GM18868 (cell line): ENCODE data around the gene SESTD1.
A peak's percentile ranks its signal among the peaks of the same experiment; 100 is the strongest.

Experiments used
- ATAC-seq: cut with Tn5 transposase; IDR thresholded peaks from one replicate; pipeline ENCODE4 v1.9.1; 2021; ENCODE audit warnings: mild to moderate bottlenecking, moderate library complexity; ENCODE audit not compliant: unreplicated experiment

SESTD1 gene

DNA sequence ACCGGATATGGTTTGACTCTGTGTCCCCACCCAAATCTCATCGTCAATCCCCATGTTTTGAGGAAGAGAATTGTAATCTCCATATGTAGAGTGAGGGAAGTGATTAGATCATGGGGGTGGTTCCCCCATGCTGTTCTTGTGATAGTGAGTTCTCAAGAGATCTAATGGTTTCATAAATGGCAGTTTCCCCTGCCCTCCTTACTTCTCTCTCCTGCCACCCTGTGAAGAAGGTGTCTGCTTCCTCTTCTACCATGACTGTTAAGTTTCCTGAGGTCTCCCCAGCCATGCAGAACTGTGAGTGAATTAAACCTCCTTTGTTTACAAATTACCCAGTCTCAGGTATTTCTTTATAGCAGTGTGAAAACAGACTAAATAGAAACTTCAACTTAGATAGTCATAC lies 69.5 kb downstream of the SESTD1 start:
- no peak for ATAC-seq

DNA sequence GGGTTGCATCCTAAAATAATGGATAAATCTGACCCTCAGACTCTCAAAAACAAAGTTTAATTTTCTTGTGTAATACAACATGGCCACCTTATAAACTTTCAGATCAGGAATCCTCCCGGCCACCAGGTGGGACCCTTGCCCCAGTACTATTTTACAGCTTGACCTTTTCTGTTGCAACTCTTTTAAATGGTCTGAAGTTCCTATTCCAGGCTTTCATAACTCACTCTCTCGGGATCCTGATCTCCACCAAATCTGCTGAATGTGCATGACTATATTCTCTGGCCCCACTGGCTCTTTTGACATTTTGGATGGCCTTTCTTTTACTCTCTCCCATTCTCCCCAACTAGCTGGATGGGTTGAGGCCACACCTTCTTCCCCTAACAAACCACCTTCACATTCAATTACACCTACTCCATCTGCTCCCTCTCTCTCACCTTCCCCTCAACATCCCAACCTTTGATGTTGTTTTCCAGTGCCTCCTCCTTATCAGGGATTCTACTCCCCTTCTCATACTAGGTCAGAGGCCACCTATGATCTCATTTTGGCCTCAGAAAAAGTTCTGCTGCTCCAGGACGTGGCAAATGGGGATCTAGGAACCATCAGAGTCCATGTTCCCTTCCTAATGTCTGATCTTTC lies 70.8 kb downstream of the SESTD1 start:
- no peak for ATAC-seq

DNA sequence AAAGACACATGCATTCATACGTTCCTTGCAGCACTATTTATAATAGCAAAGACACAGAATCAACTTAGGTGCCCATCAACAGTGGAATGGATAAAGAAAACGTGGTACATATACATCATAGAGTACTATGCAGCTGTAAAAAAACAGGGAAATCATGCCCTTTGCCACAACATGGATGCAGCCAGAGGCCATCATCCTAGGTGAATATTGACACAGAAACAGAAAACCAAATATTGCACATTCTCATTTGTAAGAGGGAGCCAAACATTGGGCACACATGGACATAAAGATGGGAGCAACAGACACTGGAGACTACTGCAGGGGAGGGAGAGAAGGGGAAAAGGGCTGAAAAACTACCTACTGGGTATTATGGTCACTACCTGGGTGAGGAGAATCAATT lies 73.5 kb downstream of the SESTD1 start:
- no peak for ATAC-seq

DNA sequence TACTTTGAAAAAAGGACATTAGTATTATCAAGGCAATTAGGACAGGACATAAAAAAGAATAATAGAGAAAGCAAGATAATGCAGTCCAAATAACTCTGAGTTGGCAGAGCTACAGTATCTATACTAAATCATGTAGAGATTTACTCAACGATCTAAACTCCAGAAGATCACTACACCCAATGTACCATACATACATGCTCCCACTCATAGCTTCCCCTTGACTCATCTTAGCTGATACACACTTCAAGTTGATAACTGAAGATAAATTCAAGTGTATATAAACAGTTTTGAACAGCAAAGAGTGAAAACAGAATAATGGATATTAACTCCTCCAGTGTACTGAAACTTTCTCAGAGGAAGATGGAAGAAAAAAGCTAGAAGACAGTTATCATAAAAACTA lies 78.5 kb downstream of the SESTD1 start:
- ATAC-seq, result no peak

DNA sequence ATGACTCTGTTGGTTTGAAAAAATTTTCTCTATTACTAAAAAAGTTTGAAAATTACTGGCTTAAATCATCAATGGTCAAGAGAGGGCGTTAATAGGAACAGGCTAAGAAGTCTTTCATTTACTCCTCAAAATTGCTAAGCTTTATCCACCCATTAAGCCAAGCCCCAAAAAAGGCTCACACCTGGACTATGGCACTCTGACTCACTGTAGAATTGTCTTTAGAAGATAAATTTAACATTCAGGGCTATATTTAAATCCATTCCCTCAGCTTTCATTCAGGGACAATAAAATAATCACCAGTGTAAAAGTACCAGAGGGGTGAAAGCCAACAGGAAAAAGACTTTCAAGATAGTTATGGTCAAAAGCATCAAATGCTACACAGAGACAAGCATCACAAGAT lies 80.0 kb downstream of the SESTD1 start:
- ATAC-seq, result no peak

GRCh38 chr2:179181002-179181401 lies 83.6 kb downstream of the SESTD1 start:
- ATAC-seq, result no peak

- ATAC-seq, result no peak
Observed at GRCh38 chr2:179180242-179180641, 84.4 kb downstream of the SESTD1 start.

DNA sequence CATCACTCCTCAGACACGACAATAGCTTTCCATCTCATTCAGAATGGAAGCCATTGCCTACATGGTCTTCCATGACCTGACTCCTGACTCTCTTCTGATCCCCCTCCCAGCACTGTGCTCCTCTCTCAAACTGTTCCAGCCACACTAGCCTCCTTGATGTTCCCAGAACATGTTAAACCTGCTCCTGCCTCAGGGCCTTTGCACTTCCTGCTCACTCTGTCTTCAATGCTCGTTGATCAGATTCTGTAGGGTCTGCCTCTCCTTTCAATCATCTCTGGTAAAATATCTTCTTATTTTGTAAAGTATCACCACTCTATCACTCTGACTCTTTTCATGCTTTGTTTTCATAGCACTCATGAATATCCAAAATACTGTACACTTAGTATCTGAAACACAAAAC lies 84.9 kb downstream of the SESTD1 start:
- ATAC-seq, result no peak

DNA sequence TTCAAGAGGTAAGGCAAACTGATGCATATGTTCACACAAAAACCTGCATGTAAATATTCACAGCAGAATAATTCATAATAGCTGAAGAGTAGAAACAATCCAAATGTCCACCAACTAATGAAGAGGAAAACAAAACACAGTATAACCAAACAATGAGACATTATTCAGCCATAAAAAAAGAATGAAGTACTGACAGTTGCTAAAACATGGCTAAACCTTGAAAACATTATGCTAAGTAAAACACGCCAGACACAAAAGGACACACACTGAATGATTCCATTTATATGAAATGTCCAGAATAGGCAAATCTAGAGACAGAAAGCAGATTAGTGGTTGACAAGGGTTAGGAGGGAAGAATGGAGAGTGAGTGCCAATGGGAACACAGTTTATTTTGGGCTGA lies 86.9 kb downstream of the SESTD1 start:
- no peak for ATAC-seq

GRCh38 chr2:179174240-179174639 lies 90.4 kb downstream of the SESTD1 start:
- ATAC-seq, result no peak

DNA sequence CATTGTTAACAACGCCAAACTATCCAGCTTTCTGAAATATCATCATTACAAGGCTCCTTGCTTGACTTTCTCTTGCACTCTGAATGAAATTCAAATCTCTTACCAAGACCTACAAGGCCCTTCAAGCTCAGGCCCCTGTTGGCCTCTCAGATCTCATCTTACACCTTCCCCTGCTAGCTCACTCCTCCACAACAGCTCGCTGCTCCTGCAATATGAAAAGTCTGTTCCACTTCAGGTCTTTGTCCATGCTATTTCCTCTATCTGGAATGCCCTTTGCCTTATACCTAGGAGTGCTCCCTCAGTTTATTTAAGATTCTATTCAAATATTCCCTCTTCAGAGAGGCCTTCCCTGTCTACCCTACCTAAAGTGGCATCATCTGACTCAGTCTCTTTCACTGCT lies 91.7 kb downstream of the SESTD1 start:
- no peak for ATAC-seq

GRCh38 chr2:179171371-179171770 lies 93.3 kb downstream of the SESTD1 start:
- ATAC-seq, result no peak

DNA sequence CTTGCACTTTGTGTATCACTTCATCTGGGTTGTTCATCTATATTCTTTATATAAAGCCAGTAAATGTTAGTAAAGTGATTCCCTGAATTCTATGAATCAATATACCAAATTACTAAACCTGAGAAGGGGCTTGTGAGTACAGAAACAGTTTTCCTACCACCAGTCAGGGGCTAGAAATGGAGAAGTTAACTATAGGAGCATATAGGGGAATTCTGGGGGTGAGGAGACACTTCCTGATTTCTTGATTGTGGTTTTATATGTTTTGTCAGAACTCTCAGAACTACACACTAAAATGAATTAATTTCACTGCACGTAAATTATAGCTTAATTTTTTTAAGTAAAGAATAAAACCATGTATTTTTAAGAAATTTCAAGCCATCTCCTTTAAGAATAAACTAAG lies 93.7 kb downstream of the SESTD1 start:
- no peak for ATAC-seq

- no peak for ATAC-seq
Observed at GRCh38 chr2:179165356-179166000, 99.2 kb downstream of the SESTD1 start.

DNA sequence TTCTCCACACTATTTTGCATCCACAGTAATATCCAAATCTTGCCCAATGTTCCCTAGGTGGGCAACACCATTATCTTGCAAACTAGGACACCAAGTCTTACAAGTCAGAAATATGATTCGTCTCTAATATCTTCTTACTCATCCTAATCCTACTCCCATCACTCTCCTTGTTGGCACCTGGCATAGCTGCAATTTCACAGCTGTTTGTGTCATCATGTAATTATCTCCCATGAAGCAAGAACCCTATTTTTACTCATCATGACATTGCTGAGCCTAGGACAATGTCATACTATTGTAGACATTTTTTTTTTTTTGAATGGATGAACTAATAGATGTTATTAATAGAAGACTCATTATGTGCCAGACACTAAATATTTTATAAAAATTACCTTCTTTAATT lies 123.4 kb downstream of the SESTD1 start:
- ATAC-seq, result no peak

GRCh38 chr2:179140571-179140970 lies 124.1 kb downstream of the SESTD1 start:
- no peak for ATAC-seq

DNA sequence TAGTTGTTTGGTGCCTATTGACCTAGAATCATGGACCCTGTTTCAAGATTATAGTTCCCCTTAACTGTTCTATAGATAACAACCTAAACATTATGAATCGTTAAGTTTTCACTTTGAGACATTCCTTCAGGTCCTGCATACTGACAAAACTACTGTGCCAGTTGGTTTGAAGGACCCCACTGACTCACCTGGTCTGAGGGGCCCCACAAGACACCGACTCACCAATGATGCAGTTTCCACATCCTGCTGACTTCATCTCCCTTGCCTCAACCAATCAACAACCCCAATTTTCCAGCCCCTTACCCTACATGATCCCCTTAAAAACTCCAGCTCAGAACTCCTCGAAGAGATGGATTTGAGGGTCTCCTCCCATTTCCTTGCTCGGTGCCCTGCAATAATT lies 125.1 kb downstream of the SESTD1 start:
- no peak for ATAC-seq

DNA sequence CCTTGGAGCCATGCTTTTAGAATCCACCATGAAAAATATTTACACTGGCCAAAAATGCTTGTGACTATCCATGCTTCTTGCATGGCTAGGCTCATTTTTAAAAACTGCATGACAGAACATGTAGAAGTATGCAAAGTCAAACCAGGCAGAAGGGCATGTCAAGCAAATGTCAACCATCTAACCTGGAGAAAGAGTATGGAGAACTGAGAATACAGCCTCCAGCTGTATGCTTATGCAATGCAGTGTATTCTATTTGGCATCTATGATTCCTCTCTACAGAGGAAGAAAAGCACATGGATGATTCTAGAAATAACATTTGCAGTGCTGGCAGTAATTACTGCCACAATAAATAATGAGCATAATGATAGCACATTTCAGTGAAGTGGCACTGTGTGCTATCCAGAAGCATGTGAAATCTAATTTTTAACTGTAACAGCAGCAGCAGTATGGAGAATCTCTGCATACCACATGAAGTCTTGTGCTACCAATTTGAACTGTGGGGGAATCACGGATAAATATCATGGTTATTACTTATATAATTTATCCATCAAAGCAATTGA lies 127.4 kb downstream of the SESTD1 start:
- no peak for ATAC-seq

DNA sequence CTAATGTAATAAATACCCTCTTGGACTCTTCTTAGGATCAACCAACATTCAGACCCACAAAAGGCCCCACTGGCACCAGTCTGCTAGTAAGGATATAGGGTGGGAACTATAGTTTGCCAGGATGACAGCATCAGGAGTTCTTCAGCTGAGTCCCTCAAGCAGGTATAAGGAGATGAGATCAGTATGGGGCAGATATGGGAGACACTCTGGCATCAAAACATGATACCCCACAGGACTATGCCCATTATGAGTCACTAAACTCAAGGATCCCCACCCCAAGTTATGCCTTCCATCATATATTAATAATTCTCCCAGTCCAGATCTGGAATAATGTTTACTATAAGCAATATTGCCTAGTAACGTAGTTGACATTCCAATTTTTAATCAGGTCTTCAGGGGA lies 131.6 kb downstream of the SESTD1 start:
- ATAC-seq, result no peak

DNA sequence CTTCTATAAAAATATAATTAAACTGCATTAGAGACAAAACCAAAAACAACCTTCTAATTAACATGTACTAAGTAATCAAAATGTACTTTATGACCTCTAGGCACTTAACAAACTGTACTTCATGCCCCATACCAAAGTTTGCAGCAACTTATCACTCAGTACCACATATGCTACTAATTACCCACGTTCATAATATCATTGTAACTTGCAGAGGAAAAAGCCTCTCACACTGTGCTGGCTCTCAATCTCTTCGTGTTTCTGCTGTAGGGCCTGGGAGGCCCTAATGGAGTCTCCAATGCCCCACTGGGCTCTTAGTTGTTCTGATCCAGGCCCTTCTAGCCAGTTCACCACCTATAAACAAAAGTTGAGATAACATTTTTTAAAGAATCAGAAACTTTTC lies 132.6 kb downstream of the SESTD1 start:
- no peak for ATAC-seq

GRCh38 chr2:179130560-179130959 lies 134.1 kb downstream of the SESTD1 start:
- no peak for ATAC-seq

DNA sequence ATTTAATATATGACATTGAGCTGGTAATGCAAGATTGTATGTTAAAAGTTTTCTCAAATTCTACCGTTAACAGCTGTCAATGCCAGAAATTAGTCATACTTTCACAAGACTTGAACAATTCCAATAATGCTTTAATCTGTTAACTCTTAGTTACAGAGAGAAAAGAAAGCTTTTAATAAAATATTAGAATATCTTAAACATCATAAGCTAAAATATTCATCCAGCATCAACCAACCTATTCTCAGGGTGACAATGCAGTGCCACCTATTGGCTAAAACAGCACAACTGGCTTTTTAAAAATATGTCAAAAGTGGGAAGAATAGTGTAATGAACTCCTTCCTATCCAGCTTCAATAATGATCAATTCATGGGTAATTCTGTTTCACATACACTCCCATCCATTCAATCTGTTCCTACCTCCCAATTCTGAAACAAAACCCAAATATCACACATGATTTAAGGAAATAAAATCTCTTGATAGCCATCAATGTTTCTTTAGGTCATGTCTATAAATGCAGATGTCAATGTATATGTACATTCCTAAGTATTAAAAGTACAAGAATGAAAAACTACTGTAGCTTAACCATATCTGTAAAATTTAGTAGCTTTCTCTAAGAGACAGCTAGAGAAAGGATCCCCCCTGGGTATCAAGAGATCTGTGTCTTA lies 134.9 kb downstream of the SESTD1 start:
- peak; percentile 54 for ATAC-seq
